ENCODE data around the gene SPOCK1. TPM values are rescaled to one million over a fixed set of nuclear protein-coding genes. Genes with fewer than 3 reads are reported as not detected.

The SPOCK1 gene
- total RNA-seq, 1 donor from 2014 or later: 28.6 TPM

GRCh38 chr5:137461391-137462264, 37.5 kb downstream of the SPOCK1 start:
- H3K4me3 ChIP-seq: no peak overlapping the region
- H3K4me1 ChIP-seq: peaks cover 9% of the 10 kb centered on the region
- no peak overlapping the region for H3K27ac ChIP-seq (replicated peaks)
- no peak for DNase-seq
- H3K9me3 ChIP-seq (replicated peaks): no peaks in the 10 kb centered on the region
- no peaks in the 10 kb centered on the region for H3K36me3 ChIP-seq
- no peak for TF ChIP-seq CTCF (IDR thresholded peaks at IDR 0.05; ENCODE audit: borderline replicate concordance)
- H3K27me3 ChIP-seq (ENCODE audit: low read depth): peaks cover 51% of the 10 kb centered on the region
- intact Hi-C loops (cut with micrococcal nuclease): no loop called here

GRCh38 chr5:137454671-137455070, 44.5 kb downstream of the SPOCK1 start:
- no peaks in the 10 kb centered on the region for H3K4me1 ChIP-seq
- no peak for TF ChIP-seq CTCF (IDR thresholded peaks at IDR 0.05; ENCODE audit: borderline replicate concordance)
- no peaks in the 10 kb centered on the region for H3K36me3 ChIP-seq
- no peak overlapping the region for H3K4me3 ChIP-seq
- no peaks in the 10 kb centered on the region for H3K9me3 ChIP-seq (replicated peaks)
- intact Hi-C loops (cut with micrococcal nuclease): no loop called here
- DNase-seq: no peak
- no peak overlapping the region for H3K27ac ChIP-seq (replicated peaks)
- H3K27me3 ChIP-seq (ENCODE audit: low read depth): peaks cover 43% of the 10 kb centered on the region

GRCh38 chr5:137453483-137454080, 45.5 kb downstream of the SPOCK1 start:
- Histone ChIP-seq H3K36me3 (no peaks in the 10 kb centered on the region), H3K27me3 (ENCODE audit: low read depth) (peaks cover 45% of the 10 kb centered on the region), H3K4me3 (no peak overlapping the region), H3K9me3 (replicated peaks) (no peaks in the 10 kb centered on the region), H3K27ac (replicated peaks) (no peak overlapping the region), H3K4me1 (no peaks in the 10 kb centered on the region)
- DNase-seq: no peak
- no peak for TF ChIP-seq CTCF (IDR thresholded peaks at IDR 0.05; ENCODE audit: borderline replicate concordance)
- intact Hi-C loops (cut with micrococcal nuclease): no loop called here

- Histone ChIP-seq H3K9me3 (replicated peaks) (no peaks in the 10 kb centered on the region), H3K27ac (replicated peaks) (no peak overlapping the region), H3K36me3 (no peaks in the 10 kb centered on the region), H3K27me3 (ENCODE audit: low read depth) (peaks cover 37% of the 10 kb centered on the region), H3K4me1 (no peaks in the 10 kb centered on the region), H3K4me3 (no peak overlapping the region)
- DNase-seq: no peak
- intact Hi-C loops (cut with micrococcal nuclease): no loop called here
- TF ChIP-seq CTCF (IDR thresholded peaks at IDR 0.05; ENCODE audit: borderline replicate concordance): no peak
Observed at GRCh38 chr5:137450759-137451158, 48.4 kb downstream of the SPOCK1 start.

GRCh38 chr5:137448868-137449267, 50.3 kb downstream of the SPOCK1 start:
- H3K27me3 ChIP-seq (ENCODE audit: low read depth): peaks cover 28% of the 10 kb centered on the region
- no peak for DNase-seq
- intact Hi-C loops (cut with micrococcal nuclease): no loop called here
- no peak for TF ChIP-seq CTCF (IDR thresholded peaks at IDR 0.05; ENCODE audit: borderline replicate concordance)
- H3K4me1 ChIP-seq: no peaks in the 10 kb centered on the region
- H3K36me3 ChIP-seq: no peaks in the 10 kb centered on the region
- no peak overlapping the region for H3K4me3 ChIP-seq
- H3K27ac ChIP-seq (replicated peaks): no peak overlapping the region
- no peaks in the 10 kb centered on the region for H3K9me3 ChIP-seq (replicated peaks)

Data from left ventricle myocardium inferior (tissue), 1 donor.